Ovary (tissue), 3 donors: Measurements from ENCODE around the gene ISCU.

Experiments used
- CTCF ChIP-seq, 3 donors: fragments of 450-650 bp in 2 of 3; fragments of 200-600 bp in 1 of 3; IDR thresholded peaks; one replicate each; pipeline versions ENCODE4 v1.5.1 to v1.8.0; 2016 to 2022; ENCODE audit warnings: antibody characterized with exemption in 3 of 3, mild to moderate bottlenecking in 1 of 3
- POLR2A ChIP-seq: fragments of 450-650 bp; IDR thresholded peaks from one replicate; pipeline ENCODE4 v1.6.1; 2017; ENCODE audit warnings: antibody characterized with exemption, mild to moderate bottlenecking, moderate library complexity
- donor health status: DM: no; HTN: no; CAD: no.

GRCh38 chr12:108526482-108527165, 35.8 kb upstream of the ISCU start:
- TF ChIP-seq CTCF (IDR thresholded peaks at IDR 0.05) (no peak), POLR2A (no peak)
